Uterus (tissue), 2 donors: ENCODE data around the gene IRX4.

ENCODE experiments used
- CTCF ChIP-seq, 4 experiments: fragments of 200-600 bp in 2 of 4; fragments of 450-650 bp in 2 of 4; sonication (generic) in 2 of 4; IDR thresholded peaks; one replicate each; pipeline ENCODE4 v1.5.1; 2016 to 2019; ENCODE audit warnings: antibody characterized with exemption in 4 of 4, mild to moderate bottlenecking in 2 of 4, moderate library complexity in 1 of 4
- POLR2A ChIP-seq, 2 donors: fragments of 450-650 bp; IDR thresholded peaks; one replicate each; pipeline ENCODE4 v1.6.1; 2016; ENCODE audit warnings: antibody characterized with exemption in 2 of 2, mild to moderate bottlenecking in 1 of 2, moderate library complexity in 1 of 2

- TF ChIP-seq CTCF (IDR thresholded peaks at IDR 0.05) (no peak), POLR2A (IDR thresholded peaks at IDR 0.05) (no peak)
These were observed 22.4 kb upstream of the IRX4 start for GRCh38 chr5:1905108-1905507.
